Measurements from ENCODE around the gene SLC25A21. TPM values are rescaled to one million over a fixed set of nuclear protein-coding genes. Genes with fewer than 3 reads are reported as not detected.
"Not testable (repeated sequence)": the region's sequence is repeated elsewhere in the genome, so short reads cannot be mapped to it uniquely, and the experiment has no call there.

The SLC25A21 gene
- total RNA-seq, 2 donors from 2014 or later, result not detected

DNA sequence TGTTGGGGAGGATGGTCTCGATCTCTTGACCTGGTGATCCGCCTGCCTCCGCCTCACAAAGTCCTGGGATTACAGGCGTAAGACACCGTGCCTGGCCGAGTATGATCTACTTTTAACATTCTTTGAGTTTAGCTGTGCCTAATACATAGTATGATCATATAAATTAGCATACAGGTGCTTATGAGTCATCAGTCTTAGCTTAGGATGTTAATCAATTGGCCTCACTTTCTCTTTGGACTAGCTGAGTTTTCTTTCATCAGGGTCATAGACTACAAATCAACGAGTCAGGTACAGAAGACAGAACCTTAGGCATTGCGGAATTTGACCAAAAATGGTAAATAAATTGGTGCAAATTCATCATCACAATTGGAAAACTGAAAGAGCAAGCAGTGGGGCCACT is 2.2 kb downstream of the SLC25A21 start:
- no peaks in the 10 kb centered on the region for H3K4me1 Mint-ChIP-seq
- ATAC-seq (replicated peaks), result no peak

DNA sequence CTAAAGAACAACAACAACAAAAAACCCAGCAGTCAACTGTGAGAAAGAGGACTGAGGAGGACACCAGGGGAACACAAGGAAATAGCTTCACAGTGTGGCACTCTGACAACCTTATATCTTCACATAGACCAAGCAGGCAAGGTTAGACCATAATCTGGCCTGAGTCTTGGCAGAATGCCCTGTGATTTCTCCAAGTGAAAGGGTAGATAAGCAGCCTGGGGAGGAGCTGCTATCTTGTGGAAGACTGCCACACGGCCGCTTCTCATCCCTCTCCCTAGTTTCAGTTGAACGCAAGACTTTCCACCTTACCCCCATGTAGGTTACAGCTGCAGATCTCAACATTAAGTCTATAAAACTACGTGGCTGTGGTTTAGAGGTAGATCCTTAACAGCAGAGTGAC is 3.7 kb downstream of the SLC25A21 start:
- H3K4me3 Mint-ChIP-seq, result no peak overlapping the region
- H3K4me1 Mint-ChIP-seq, result no peaks in the 10 kb centered on the region
- H3K9me3 Mint-ChIP-seq, result no peaks in the 10 kb centered on the region
- ATAC-seq (replicated peaks), result no peak
- no peaks in the 10 kb centered on the region for H3K36me3 Mint-ChIP-seq (ENCODE audit: low read depth)
- H3K27ac Mint-ChIP-seq, result no peak overlapping the region
- H3K27me3 Mint-ChIP-seq, result peaks cover 15% of the 10 kb centered on the region

More for the DNA sequence above, 2.2 kb downstream of the SLC25A21 start:
- Mint-ChIP-seq H3K4me3 (no peak overlapping the region), H3K9me3 (no peaks in the 10 kb centered on the region), H3K27ac (no peak overlapping the region), H3K27me3 (peaks cover 15% of the 10 kb centered on the region), H3K36me3 (ENCODE audit: low read depth) (no peaks in the 10 kb centered on the region)

DNA sequence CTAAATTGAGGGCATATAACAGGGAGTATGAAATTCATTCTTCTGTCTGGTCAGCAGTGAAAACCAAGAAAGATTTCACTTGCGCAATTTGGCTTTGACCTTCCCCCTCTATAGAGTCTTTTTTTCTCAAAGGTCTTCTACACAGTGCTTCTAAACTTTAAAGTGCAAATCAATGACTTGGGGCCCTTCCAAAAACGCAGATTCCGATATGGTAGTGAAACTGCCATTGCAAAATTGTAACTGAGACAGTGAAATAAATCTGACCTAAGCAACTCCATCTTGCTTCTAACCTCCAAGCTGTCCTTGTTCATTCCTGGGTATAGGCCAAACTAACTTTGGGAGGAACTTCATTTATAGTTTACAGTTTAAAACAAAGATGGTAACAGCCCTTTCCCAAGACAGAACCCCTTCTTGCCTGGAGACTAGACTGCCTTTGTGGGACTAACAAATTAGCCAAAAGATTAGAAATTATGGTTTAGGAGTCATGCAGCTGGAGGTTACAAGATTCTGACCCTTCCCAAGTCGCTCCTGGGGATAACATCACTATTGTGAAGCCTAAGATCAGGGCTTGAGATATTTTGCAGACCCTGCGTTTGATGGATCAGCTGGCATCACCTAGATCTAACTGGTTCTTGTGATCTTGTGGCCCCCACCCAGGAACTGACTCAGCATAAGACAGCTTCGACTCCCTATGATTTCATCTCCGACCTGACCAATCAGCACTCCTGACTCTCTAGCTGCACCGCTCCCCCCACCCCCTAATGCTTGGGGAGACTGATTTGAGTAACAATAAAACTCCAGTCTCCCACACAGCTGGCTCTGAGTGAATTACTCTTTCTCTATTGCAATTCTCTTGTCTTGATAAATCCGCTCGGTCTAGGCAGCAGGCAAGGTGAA is 5.0 kb downstream of the SLC25A21 start:
- no peaks in the 10 kb centered on the region for H3K9me3 Mint-ChIP-seq
- no peak for ATAC-seq (replicated peaks)
- no peak overlapping the region for H3K27ac Mint-ChIP-seq

DNA sequence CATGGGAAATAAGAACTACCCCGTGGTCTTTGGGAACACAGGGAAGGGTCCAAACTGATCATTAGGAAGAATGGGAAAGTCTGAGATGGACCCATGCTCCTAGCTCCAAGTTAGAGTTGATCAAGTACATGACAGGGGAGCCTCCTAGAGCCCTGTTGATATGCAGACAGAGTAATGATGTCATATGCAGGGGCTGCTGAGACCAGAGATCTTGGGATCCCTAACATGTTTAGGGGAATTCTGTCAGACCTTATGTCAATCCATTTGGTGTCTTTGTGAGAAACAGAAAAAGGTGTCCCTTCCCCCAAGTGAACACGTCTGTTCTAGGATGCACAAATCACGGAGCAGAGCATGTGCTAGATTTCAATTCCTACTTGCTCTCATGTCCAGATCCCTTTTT is 6.6 kb downstream of the SLC25A21 start:
- no peak for ATAC-seq (replicated peaks)
- Mint-ChIP-seq H3K36me3 (ENCODE audit: low read depth) (no peaks in the 10 kb centered on the region), H3K27ac (no peak overlapping the region), H3K27me3 (peaks cover 3% of the 10 kb centered on the region), H3K9me3 (peaks cover 3% of the 10 kb centered on the region), H3K4me1 (no peaks in the 10 kb centered on the region), H3K4me3 (no peak overlapping the region)

More for the DNA sequence above, 5.0 kb downstream of the SLC25A21 start:
- no peaks in the 10 kb centered on the region for H3K4me1 Mint-ChIP-seq
- H3K36me3 Mint-ChIP-seq (ENCODE audit: low read depth), result no peaks in the 10 kb centered on the region
- H3K4me3 Mint-ChIP-seq, result no peak overlapping the region
- H3K27me3 Mint-ChIP-seq, result peaks cover 9% of the 10 kb centered on the region

DNA sequence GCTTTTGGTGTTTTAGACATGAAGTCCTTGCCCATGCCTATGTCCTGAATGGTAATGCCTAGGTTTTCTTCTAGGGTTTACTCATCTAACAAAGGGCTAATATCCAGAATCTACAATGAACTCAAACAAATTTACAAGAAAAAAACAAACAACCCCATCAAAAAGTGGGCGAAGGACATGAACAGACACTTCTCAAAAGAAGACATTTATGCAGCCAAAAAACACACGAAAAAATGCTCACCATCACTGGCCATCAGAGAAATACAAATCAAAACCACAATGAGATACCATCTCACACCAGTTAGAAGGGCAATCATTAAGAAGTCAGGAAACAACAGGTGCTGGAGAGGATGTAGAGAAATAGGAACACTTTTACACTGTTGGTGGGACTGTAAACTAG is 10.1 kb downstream of the SLC25A21 start:
- H3K4me1 Mint-ChIP-seq; H3K27me3 Mint-ChIP-seq; H3K36me3 Mint-ChIP-seq (ENCODE audit: low read depth); ATAC-seq (replicated peaks); H3K4me3 Mint-ChIP-seq; H3K27ac Mint-ChIP-seq: not testable (repeated sequence)
- H3K9me3 Mint-ChIP-seq, result peaks cover 12% of the 10 kb centered on the region

DNA sequence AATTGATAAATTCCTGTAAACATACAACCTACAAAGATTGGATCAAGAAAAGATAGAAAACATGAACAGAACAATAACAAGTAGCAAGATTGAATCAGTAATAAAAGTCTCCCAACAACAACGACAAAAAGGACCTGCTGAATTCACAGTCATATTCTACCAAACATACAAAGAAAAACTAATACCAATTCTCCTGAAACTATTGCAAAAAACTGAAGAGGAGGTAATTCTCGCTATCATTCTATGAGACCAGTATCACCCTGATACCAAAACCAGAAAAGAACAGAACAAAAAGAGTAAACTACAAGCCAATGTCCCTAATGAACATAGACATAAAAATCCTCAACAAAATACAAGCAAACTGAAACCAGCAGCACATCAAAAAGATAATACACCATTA is 14.4 kb downstream of the SLC25A21 start:
- no peak overlapping the region for H3K4me3 Mint-ChIP-seq
- no peaks in the 10 kb centered on the region for H3K27me3 Mint-ChIP-seq
- H3K9me3 Mint-ChIP-seq, result peaks cover 20% of the 10 kb centered on the region
- H3K4me1 Mint-ChIP-seq, result no peaks in the 10 kb centered on the region
- H3K36me3 Mint-ChIP-seq (ENCODE audit: low read depth), result no peaks in the 10 kb centered on the region
- ATAC-seq (replicated peaks), result no peak
- no peak overlapping the region for H3K27ac Mint-ChIP-seq

DNA sequence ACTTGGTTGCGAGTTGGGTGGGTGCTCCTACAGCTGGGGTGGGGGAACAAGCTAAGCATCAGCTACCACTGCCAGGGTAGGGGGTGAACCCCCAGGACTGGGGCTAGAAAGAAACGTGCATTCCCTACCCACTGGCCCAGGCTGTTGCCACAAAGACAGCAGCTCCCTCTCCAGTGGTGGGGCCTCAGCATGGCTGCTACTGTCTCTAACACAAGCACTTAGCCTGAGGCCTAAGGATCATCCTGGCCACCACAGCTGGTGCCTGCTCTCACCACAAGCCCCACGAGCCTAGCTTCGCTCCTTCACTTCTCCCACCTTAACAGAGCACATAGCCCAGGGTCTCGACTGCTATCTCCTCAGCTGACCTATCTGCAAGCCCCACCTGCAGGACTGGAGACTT is 18.9 kb downstream of the SLC25A21 start:
- Mint-ChIP-seq H3K27ac (no peak overlapping the region), H3K27me3 (no peaks in the 10 kb centered on the region), H3K36me3 (ENCODE audit: low read depth) (no peaks in the 10 kb centered on the region), H3K9me3 (peaks cover 10% of the 10 kb centered on the region), H3K4me3 (no peak overlapping the region), H3K4me1 (no peaks in the 10 kb centered on the region)
- no peak for ATAC-seq (replicated peaks)

DNA sequence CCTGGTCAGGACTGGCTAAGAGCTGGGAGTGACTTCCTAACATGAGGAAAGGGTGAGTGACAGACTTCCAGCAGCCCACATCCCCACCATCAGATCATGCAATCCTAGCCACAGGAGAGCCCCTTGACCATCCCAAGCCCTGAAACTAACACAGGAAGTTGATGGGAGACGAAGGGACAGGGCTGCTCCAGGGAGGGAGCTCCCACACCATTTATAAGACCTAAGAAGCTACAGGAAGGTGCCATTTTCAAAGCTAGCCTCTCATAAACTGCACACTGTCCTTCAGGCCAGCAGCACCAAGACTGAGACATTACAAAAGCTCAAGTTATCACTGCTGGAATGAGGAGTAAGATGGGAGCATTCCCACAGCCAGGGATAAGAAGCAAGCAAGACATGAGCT is 19.4 kb downstream of the SLC25A21 start:
- H3K4me1 Mint-ChIP-seq, result no peaks in the 10 kb centered on the region
- H3K4me3 Mint-ChIP-seq, result no peak overlapping the region
- no peak overlapping the region for H3K27ac Mint-ChIP-seq
- H3K36me3 Mint-ChIP-seq (ENCODE audit: low read depth), result no peaks in the 10 kb centered on the region
- no peaks in the 10 kb centered on the region for H3K27me3 Mint-ChIP-seq
- peaks cover 8% of the 10 kb centered on the region for H3K9me3 Mint-ChIP-seq
- no peak for ATAC-seq (replicated peaks)

DNA sequence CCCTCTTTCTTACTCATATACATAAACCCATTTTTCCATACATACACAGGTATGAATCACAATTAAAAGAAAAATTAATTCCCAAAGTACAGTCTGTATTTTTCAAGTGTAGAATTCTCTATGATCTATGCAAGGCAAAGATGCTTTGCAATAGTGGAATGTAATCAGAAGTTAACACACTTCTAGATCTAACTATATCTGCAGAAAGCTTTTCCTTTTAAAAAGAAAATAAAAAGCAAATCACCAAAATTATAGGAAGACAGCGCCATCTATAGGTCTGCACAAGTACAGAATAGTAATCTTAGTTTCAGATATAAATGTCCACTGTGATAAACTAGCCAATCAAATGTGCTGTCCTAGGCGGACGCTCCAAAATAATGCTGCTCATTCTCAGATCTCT is 22.0 kb downstream of the SLC25A21 start:
- Mint-ChIP-seq H3K36me3 (ENCODE audit: low read depth) (no peaks in the 10 kb centered on the region), H3K27ac (no peak overlapping the region), H3K27me3 (no peaks in the 10 kb centered on the region), H3K4me1 (no peaks in the 10 kb centered on the region), H3K9me3 (peaks cover 4% of the 10 kb centered on the region), H3K4me3 (no peak overlapping the region)
- ATAC-seq (replicated peaks), result no peak

DNA sequence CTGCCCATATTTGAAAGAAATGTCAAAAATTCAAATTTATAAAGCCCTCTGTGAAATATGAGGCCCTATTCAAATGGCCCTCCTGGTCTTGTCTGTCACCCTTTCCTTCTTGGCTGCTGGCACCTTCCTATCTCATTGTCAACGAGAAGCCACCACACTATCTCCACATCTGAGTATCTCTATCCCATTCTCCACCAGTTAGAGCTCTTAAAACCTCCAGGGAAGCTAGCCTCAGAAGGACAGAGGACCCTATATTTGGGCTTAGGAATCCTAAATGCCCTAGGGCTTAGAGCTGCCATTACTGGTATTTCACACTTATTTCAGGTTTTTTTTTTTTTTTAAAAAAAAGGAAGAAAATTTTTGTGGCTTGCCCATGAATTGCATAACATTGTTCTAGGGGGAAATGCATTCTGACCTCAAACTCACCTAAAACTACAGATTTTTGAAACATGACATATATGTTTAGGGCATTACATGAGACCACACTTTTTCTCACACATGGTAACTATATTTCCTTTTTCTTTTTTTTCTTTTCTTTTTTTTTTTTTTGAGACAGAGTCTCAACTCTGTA is 25.0 kb downstream of the SLC25A21 start:
- Mint-ChIP-seq H3K9me3 (no peaks in the 10 kb centered on the region), H3K27me3 (no peaks in the 10 kb centered on the region), H3K4me1 (no peaks in the 10 kb centered on the region), H3K4me3 (no peak overlapping the region), H3K27ac (no peak overlapping the region), H3K36me3 (ENCODE audit: low read depth) (no peaks in the 10 kb centered on the region)
- no peak for ATAC-seq (replicated peaks)

DNA sequence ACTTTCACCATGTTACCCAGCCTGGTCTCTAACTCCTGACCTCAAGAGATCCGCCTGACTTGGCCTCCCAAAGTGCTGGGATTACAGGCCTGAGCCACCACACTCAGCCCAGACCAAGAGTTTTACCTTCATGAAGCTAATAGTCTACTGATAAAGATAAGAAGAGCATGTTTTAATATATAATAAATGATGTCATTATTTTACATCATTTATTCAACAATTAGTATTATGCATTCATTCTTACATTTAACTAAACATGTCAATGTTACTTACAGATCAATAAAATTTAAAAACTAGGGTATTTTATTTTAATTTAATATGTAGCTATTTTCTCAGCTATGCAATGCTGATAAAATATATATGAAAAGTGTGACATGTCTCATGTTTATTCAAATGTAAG is 26.0 kb downstream of the SLC25A21 start:
- not testable (repeated sequence) for H3K36me3 Mint-ChIP-seq (ENCODE audit: low read depth); H3K27ac Mint-ChIP-seq; H3K4me1 Mint-ChIP-seq; ATAC-seq (replicated peaks); H3K27me3 Mint-ChIP-seq; H3K9me3 Mint-ChIP-seq; H3K4me3 Mint-ChIP-seq

DNA sequence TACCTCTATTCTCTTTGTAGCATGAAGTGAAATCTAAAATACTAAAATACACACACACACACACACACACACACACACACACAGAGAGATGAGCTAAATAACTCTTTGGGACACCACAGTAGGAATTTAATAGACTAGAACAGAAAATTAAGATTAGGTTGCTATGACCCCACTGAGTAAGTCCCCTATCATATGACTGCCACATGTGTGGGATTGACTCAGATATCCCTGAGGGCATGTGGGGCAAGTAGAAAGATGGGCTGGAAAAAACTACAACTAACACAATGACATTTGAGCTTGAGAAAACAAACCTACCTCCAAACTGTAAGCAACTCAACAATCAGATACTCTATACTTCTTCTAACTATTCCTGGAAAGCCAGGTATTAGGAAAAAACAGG is 27.0 kb downstream of the SLC25A21 start:
- H3K27me3 Mint-ChIP-seq, result no peaks in the 10 kb centered on the region
- ATAC-seq (replicated peaks), result no peak
- H3K4me1 Mint-ChIP-seq, result no peaks in the 10 kb centered on the region

DNA sequence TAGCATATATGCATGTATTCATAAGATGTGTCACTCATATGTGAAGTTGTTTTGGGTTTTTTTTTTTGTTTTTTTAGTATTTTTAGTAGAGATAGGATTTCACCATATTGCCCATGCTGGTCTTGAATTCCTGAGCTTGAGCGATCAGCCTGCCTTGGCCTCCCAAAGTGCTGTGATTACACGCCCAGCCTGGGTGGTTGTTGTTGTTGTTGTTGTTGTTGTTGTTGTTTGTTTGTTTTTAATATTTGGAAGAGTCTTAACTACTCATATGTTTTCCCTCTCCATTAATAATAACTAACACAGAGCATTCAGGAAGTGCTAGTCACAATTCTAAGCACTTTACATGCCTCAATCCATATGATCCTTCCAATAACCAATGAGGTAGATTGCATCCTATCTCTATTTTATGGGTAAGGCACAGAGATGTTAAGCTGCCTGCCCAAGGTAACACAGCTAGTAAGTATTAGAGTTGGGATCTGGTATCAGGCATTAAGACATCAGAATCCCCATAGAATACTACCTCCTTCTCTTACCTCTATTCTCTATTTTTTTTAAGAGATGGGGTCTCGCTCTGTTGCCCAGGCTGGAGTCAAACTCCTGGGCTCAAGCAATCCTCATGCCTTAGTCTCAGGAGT is 27.6 kb downstream of the SLC25A21 start:
- no peak overlapping the region for H3K4me3 Mint-ChIP-seq
- no peaks in the 10 kb centered on the region for H3K27me3 Mint-ChIP-seq
- no peaks in the 10 kb centered on the region for H3K36me3 Mint-ChIP-seq (ENCODE audit: low read depth)
- H3K9me3 Mint-ChIP-seq, result no peaks in the 10 kb centered on the region
- no peak overlapping the region for H3K27ac Mint-ChIP-seq
- no peaks in the 10 kb centered on the region for H3K4me1 Mint-ChIP-seq
- no peak for ATAC-seq (replicated peaks)

More for the DNA sequence above, 27.0 kb downstream of the SLC25A21 start:
- Mint-ChIP-seq H3K27ac (no peak overlapping the region), H3K4me3 (no peak overlapping the region), H3K36me3 (ENCODE audit: low read depth) (no peaks in the 10 kb centered on the region), H3K9me3 (no peaks in the 10 kb centered on the region)

DNA sequence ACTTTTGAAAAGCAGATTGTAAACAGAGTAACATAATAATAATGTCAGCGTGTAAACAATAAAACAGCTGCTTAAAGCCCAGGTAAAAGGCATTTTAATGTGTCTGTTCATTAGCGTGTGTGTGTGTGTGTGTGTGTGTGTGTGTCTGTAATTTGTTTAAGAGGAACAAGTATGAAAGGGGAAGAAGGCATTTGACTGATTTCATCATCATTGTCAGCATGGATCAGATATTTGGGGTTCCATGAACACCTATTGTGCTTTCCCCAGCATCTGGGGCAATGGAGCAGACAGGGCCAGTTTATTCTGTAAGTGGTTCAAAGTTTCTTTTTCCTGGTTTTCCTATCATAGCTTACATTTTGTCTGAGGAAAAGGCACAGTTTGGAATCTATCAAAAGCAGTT is 28.9 kb downstream of the SLC25A21 start:
- Mint-ChIP-seq H3K27me3 (no peaks in the 10 kb centered on the region), H3K9me3 (no peaks in the 10 kb centered on the region), H3K36me3 (ENCODE audit: low read depth) (no peaks in the 10 kb centered on the region), H3K4me3 (no peak overlapping the region), H3K4me1 (no peaks in the 10 kb centered on the region), H3K27ac (no peak overlapping the region)
- ATAC-seq (replicated peaks), result no peak

DNA sequence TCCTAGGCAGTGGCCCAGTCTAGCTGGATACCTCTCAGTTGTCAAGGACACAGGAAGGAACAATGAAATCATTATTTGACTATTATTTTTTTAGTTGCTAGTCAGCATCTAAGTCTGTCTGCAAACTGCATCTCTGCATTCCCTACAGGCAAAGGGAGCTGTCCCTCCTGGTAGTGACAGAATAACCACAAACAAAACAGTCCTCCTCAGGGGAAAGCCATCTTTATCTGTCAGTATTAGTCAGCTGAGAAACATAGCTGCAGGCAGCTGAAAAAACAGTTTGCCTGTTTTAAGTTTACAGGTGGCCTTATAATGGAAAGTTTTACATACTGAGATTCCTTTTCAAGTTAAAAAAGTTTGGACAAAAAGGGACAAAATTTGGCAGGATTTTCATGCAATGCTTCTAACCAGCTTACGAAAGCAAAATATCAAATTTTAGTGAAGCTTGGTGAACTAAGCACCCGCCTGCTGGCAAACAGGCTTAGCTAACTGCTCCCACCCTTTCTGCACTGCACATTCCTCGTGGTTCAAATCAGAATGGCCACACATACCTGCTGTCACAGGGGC is 29.5 kb downstream of the SLC25A21 start:
- H3K36me3 Mint-ChIP-seq (ENCODE audit: low read depth), result no peaks in the 10 kb centered on the region
- no peaks in the 10 kb centered on the region for H3K4me1 Mint-ChIP-seq
- H3K9me3 Mint-ChIP-seq, result no peaks in the 10 kb centered on the region
- H3K4me3 Mint-ChIP-seq, result no peak overlapping the region
- no peaks in the 10 kb centered on the region for H3K27me3 Mint-ChIP-seq
- H3K27ac Mint-ChIP-seq, result no peak overlapping the region
- ATAC-seq (replicated peaks), result no peak

All from activated T-helper 17 cell treated with anti-CD3 and anti-CD28 coated beads, Interleukin-2, amount 50 U/mL, for 72 hours (primary cell).